RWPE2 (cell line): ENCODE measurements around the gene FOXK2.

ENCODE experiments used
- ATAC-seq: fragments of 200-7000 bp; cut with Tn5 transposase; 3 replicates; pipeline ENCODE4 v1.9.1; 2021; ENCODE audit warnings: low read depth
- DNase-seq: peaks from one replicate; pipeline ENCODE4 v3.0.0-alpha.2; 2020; ENCODE audit warnings: low spot score
- H3K27ac ChIP-seq: fragments of 450-650 bp; 2 replicates; pipeline ENCODE4 v1.5.1; 2017; ENCODE audit warnings: mild to moderate bottlenecking; ENCODE audit not compliant: poor library complexity, severe bottlenecking
- H3K27me3 ChIP-seq: fragments of 250-450 bp; sonication (Bioruptor Pico); 2 replicates; pipeline ENCODE4 v1.5.1; 2021; ENCODE audit warnings: mild to moderate bottlenecking, moderate library complexity; ENCODE audit not compliant: insufficient read depth, poor library complexity, severe bottlenecking
- H3K36me3 ChIP-seq: fragments of 250-450 bp; sonication (Bioruptor Pico); 2 replicates; pipeline ENCODE4 v1.5.1; 2020; ENCODE audit warnings: low read depth, mild to moderate bottlenecking, moderate library complexity
- H3K4me1 ChIP-seq: fragments of 250-450 bp; sonication (Bioruptor Pico); 2 replicates; pipeline ENCODE4 v1.5.1; 2021; ENCODE audit warnings: mild to moderate bottlenecking, moderate library complexity; ENCODE audit not compliant: insufficient read depth, poor library complexity, severe bottlenecking
- H3K4me3 ChIP-seq: fragments of 250-450 bp; sonication (Bioruptor Pico); 2 replicates; pipeline ENCODE4 v1.5.1; 2021; ENCODE audit warnings: mild to moderate bottlenecking, moderate library complexity; ENCODE audit not compliant: severe bottlenecking
- H3K9me3 ChIP-seq: fragments of 250-450 bp; sonication (Bioruptor Pico); 2 replicates; pipeline ENCODE4 v1.5.1; 2021; ENCODE audit warnings: mild to moderate bottlenecking, moderate library complexity; ENCODE audit not compliant: severe bottlenecking
- TF ChIP-seq, protein P1 (sequence below): fragments of 450-650 bp; IDR thresholded peaks from one replicate; pipeline ENCODE4 v1.5.1; 2017; ENCODE audit warnings: mild to moderate bottlenecking, moderate library complexity; ENCODE audit not compliant: poor library complexity, severe bottlenecking

The FOXK2 gene

DNA sequence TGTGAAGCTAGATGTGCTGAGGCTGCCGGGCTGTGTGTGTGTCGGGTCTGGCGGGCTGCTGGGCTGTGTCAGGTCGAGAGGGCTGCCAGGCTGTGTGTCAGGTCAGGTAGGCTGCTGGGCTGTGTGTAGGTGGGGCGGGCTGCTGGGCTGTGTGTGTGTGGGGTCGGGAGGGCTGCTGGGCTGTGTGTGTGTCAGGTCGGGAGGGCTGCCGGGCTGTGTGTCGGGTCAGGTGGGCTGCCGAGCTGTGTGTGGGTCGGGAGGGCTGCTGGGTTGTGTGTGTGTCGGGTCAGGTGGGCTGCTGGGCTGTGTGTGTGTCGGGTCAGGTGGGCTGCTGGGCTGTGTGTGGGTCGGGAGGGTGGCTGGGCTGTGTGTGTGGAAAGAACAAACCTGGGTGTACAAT lies 120.1 kb downstream of the FOXK2 start:
- peaks cover 88% of the 10 kb centered on the region for H3K36me3 ChIP-seq
- DNase-seq: no peak
- no peak overlapping the region for H3K27ac ChIP-seq
- no peak overlapping the region for H3K4me3 ChIP-seq
- no peaks in the 10 kb centered on the region for H3K4me1 ChIP-seq
- H3K9me3 ChIP-seq: peaks cover 11% of the 10 kb centered on the region
- no peak for ATAC-seq
- H3K27me3 ChIP-seq: no peaks in the 10 kb centered on the region
- TF ChIP-seq, protein P1, sequence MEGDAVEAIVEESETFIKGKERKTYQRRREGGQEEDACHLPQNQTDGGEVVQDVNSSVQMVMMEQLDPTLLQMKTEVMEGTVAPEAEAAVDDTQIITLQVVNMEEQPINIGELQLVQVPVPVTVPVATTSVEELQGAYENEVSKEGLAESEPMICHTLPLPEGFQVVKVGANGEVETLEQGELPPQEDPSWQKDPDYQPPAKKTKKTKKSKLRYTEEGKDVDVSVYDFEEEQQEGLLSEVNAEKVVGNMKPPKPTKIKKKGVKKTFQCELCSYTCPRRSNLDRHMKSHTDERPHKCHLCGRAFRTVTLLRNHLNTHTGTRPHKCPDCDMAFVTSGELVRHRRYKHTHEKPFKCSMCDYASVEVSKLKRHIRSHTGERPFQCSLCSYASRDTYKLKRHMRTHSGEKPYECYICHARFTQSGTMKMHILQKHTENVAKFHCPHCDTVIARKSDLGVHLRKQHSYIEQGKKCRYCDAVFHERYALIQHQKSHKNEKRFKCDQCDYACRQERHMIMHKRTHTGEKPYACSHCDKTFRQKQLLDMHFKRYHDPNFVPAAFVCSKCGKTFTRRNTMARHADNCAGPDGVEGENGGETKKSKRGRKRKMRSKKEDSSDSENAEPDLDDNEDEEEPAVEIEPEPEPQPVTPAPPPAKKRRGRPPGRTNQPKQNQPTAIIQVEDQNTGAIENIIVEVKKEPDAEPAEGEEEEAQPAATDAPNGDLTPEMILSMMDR: no peak

DNA sequence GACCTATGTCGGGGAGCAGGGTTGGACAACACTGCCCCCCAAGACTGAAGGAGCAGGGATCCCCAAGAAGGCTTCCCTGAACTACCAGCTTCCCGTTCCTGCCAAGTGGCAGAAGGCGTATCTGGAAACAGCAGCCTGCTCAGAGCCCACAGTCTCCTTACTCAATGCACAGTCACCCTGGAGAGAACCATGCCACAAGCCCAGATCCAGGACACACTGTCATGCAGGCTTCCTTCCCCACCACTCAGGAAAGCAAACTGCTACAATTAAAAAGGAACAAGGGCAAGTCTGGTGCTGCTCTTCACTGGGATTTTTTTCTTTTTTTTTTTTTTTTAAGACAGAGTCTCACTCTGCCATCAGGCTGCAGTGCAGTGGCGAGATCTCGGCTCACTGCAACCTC lies 120.5 kb downstream of the FOXK2 start:
- no peaks in the 10 kb centered on the region for H3K27me3 ChIP-seq
- TF ChIP-seq, protein P1: no peak
- DNase-seq (no peak), ATAC-seq (no peak)
- H3K36me3 ChIP-seq: peaks cover 88% of the 10 kb centered on the region
- no peak overlapping the region for H3K4me3 ChIP-seq
- no peaks in the 10 kb centered on the region for H3K4me1 ChIP-seq
- H3K27ac ChIP-seq: no peak overlapping the region
- H3K9me3 ChIP-seq: peaks cover 11% of the 10 kb centered on the region

DNA sequence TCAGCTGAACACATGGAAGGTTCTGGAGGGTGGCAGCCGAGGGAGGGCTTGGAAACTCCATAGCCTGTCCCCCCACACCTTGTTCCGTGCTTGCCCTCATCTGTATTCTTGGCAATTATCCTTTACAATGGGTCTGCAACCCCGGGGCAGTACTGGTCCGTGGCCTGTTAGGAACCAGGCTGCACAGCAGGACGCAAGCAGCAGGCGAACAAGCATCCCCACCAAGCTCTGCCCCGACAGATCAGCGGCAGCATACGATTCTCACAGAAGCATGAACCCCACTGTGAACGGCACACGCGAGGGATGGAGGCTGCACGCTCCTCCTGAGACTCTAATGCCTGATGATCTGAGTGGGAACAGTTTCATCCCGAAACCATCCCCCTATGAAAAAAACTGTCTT lies 122.5 kb downstream of the FOXK2 start:
- DNase-seq: no peak
- peaks cover 10% of the 10 kb centered on the region for H3K4me1 ChIP-seq
- H3K27me3 ChIP-seq: no peaks in the 10 kb centered on the region
- no peak for ATAC-seq
- peaks cover 6% of the 10 kb centered on the region for H3K9me3 ChIP-seq
- TF ChIP-seq, protein P1: no peak
- H3K4me3 ChIP-seq: no peak overlapping the region
- H3K36me3 ChIP-seq: peaks cover 88% of the 10 kb centered on the region
- H3K27ac ChIP-seq: no peak overlapping the region

DNA sequence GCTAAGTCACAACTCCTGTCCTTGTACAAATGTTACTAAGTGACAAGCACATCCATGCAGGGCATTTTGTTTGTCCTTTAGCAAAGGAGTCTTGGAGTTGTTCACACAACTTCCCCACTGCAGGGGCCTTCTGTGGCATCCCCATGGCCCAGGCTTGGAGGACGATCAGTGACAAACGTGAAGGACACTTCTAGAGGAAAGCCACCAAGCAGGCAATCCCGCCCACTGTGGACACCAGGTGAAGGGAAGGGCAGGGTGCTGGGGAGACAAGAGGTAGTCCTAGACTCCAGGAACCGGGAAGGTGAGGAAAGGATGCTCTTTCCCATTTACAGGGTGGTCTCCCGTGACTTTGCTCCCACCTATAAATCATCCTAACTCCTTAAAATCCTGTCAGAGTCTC lies 124.6 kb downstream of the FOXK2 start:
- no peaks in the 10 kb centered on the region for H3K27me3 ChIP-seq
- no peak for DNase-seq
- H3K4me1 ChIP-seq: peaks cover 10% of the 10 kb centered on the region
- TF ChIP-seq, protein P1: no peak
- no peak overlapping the region for H3K4me3 ChIP-seq
- no peaks in the 10 kb centered on the region for H3K9me3 ChIP-seq
- peaks cover 70% of the 10 kb centered on the region for H3K36me3 ChIP-seq
- no peak overlapping the region for H3K27ac ChIP-seq
- ATAC-seq: no peak

DNA sequence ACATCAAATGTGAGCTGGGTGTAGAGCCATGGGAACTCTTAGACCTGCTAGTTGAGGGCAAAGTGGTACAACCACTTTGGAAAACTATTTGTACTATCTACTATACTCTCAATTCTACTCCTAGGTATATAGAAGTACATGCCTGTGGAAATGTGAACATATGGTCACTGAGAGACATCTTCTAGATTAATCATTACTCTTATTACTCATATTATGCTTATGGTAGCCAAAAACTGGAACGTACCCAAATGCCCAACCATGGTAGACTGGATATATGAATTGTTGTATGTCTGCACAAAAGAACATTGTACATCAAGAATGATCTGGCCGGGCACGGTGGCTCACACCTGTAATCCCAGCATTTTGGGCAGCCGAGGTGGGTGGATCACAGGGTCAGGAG lies 126.0 kb downstream of the FOXK2 start:
- ATAC-seq: no peak
- peaks cover 10% of the 10 kb centered on the region for H3K4me1 ChIP-seq

More for the DNA sequence above, 126.0 kb downstream of the FOXK2 start:
- no peaks in the 10 kb centered on the region for H3K27me3 ChIP-seq
- no peaks in the 10 kb centered on the region for H3K9me3 ChIP-seq
- no peak overlapping the region for H3K4me3 ChIP-seq
- DNase-seq: no peak
- TF ChIP-seq, protein P1: no peak
- no peak overlapping the region for H3K27ac ChIP-seq
- peaks cover 59% of the 10 kb centered on the region for H3K36me3 ChIP-seq
